Endometrial microvascular endothelial cells (primary cell): ENCODE data around the gene FAM124A. TPM values are rescaled to one million over a fixed set of nuclear protein-coding genes. Genes with fewer than 3 reads are reported as not detected.

Source experiments
- in situ Hi-C: cut with HindIII; loops from 2 replicates; pipeline ENCODE4 v1.10.0; 2017; ENCODE audit warnings: low sequenced_read_pairs, low pct_unique_long_range_greater_than_20kb; ENCODE audit errors: inconsistent ontology term
- total RNA-seq: library from RNA; depleted of rRNA; stranded (reverse); fragments of >200 nt; gene quantifications from one replicate; pipeline ENCODE4 v1.2.3, GENCODE V29; 2015; ENCODE audit errors: inconsistent ontology term

FAM124A gene
- total RNA-seq, 1 donor from 2014 or later = 16.4 TPM

DNA sequence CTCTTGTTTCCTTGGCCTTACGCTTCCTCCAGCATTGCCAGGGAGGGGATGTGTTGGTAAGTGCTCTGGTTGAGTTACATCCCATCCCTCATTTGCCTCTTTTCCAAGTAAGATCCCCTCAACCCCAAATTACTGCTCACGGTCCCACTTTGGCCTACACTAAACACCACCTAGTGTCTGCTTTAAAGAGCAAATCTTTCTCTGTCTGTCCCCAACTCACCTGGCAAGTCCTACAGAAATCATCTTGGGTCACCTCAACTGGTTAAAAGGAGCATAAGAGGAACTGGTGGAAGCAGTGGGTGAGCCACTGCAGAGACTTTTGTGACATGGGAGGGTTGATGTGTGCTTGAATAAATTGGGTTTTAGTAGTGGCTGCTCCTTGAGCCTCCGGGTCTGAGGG is 62.1 kb downstream of the FAM124A start:
- in situ Hi-C loops = loop anchor here (25.0 kb wide), 1 partner anchor 122 kb away; no protein-coding TSS in a partner anchor

DNA sequence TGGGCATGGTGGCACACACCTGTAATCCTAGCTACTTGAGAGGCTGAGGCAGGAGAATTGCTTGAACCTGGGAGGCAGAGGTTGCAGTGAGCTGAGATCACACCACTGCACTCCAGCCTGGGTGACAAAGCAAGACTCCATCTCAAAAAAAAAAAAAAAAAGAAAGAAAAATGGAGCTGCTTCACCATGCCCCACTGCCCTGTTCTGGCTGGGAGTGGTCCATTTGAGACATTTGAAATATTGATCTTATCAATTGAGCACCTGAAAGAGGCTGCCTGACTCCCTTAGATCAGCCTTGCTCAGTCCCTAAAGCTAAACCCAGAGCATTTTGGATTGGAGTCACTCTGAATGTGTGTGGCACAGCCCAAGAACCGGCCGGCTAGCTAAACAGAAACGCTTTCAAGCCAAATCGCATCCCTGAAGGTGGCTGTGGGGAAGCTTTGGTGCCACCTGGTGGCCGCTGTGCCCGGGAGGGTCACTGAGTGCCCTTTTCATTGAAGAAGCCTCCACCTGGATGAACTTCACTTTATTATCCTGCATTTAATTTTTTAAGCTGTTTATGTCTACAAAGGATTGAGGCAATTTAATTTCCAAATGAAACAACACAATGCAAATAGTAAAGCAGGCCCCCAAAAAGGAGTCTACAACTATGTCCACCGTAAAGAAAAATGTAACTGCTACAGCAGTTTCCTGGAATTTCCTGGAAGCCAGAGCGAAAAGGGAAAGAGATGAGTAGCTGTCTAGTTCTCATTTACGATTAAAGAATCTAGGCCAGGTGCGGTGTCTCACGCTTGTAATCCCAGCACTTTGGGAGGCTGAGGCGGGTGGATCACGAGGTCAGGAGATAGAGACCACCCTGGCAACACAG is 64.2 kb downstream of the FAM124A start:
- in situ Hi-C loops = loop anchor here (25.0 kb wide), 1 partner anchor 124 kb away; no protein-coding TSS in a partner anchor

DNA sequence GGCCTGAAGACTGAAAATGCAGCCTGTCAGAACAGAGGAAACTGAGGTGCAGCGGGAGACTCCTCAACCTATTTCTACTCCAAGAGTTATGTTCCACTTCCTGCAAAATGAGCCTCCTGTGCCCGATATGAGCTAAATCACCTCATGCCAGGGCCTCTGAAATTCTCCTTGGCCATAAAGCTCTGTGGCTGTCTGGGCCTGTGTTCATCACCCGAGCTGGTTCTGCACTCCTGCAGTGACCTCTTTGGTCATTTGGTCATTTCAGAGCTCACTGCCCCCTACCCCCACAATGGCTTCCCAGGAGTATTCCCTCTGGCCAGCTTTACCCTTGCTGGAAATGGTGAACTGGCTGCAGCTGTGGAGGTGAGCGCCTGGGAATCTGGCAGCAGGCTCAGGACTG is 65.6 kb downstream of the FAM124A start:
- in situ Hi-C loops = loop anchor here (25.0 kb wide), 1 partner anchor 125 kb away; no protein-coding TSS in a partner anchor

DNA sequence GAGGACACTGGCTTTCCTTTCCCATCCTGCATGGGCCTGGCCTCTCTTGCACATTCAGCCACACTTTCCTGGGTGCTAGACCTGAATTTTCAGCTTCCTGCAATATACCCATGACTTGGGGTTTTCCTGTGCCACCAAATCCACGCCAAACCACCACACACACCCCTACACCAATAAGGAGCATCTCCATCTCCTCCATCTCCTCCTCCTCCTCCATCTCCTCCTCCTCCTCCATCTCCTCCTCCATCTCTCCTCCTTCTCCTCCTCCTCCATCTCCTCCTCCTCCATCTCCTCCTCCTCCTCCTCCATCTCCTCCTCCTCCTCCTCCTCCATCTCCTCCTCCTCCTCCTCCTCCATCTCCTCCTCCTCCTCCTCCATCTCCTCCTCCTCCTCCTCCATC is 66.1 kb downstream of the FAM124A start:
- in situ Hi-C loops = loop anchor here (25.0 kb wide), 1 partner anchor 126 kb away; no protein-coding TSS in a partner anchor

DNA sequence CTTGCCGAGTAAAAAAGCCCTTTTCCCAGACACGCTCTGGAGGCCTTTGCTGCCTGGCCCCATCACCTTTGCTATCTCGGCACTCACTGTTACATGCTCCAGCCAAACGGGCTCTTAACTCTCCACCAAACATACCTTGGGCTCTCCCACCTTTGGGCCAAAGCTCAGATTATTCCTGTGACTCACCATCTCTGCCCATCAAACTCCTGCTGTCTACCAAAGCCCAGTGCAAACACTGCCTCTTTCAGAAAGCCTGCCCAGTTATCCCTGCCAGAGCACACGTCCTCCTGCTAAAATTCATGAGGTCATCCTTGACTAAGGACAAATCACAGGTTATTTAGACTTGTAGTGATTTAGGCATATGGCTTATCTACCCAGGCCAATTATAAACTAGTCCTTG is 69.1 kb downstream of the FAM124A start:
- in situ Hi-C loops = loop anchor here (25.0 kb wide), 1 partner anchor 129 kb away; no protein-coding TSS in a partner anchor

DNA sequence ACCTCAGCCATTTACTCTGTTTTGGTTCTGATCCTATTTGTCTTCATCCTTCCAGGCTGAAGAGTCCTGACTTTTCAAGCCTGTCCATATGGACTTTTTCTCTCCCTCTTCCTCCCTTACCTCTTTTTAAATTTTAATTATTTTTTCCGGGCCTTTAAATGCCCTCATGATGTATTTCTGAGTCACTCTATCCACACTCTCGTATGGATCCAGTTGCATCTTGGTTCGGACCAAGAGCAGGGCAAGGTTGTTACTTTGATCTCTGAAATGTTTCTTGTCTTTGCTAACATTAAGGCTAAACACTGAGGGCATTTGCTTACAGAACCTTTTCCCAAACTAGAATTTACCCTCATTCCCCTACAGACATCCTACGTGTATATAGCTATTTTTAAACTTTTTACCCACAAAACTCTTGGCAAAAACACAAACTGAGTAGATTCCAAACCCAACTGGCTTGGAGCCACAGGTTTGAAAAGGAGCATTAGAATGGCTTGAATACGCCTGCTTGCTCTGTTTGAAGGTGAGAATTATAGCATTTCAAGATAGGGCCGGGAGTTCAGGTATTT is 69.9 kb downstream of the FAM124A start:
- in situ Hi-C loops = loop anchor here (25.0 kb wide), 1 partner anchor 130 kb away; no protein-coding TSS in a partner anchor

DNA sequence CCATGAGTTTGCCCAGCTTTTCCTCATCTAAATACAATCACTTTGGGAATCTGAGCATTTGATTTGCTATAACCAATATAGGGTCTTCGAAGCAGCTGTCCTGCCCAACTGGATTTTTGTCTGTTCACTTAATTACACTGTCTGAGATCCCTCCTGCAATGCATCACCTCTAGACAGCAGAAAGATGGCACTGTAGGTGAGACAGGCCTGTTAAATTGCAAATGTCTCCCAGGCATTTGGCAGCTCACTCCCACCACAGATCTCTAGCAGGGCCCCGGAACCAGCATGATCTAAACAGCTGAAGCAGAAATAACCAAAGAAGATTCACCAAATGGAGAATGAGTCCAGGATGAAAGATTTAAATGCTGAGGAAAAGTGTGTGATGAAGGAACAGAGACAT is 75.4 kb downstream of the FAM124A start:
- in situ Hi-C loops = loop anchor here (25.0 kb wide), 1 partner anchor 135 kb away; no protein-coding TSS in a partner anchor

DNA sequence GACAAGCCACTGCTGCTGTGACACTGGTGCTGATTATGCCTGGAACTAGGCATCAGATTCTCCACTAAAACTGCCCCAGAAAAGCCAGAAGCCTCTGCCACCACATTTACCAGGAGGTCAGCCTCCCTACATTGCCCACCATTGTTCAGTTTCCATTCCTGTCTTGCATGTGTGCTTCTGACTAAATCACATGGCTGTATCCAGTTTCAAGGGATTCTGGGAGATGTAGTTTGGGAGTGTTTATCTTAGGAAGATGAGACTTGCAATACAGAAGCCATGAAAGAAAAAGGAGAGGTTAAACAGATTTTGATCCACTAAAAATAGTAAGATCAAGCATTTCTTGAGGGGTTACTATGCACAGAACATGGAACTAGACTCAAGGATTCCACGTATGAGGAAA is 76.6 kb downstream of the FAM124A start:
- in situ Hi-C loops = loop anchor here (25.0 kb wide), 1 partner anchor 137 kb away; no protein-coding TSS in a partner anchor

DNA sequence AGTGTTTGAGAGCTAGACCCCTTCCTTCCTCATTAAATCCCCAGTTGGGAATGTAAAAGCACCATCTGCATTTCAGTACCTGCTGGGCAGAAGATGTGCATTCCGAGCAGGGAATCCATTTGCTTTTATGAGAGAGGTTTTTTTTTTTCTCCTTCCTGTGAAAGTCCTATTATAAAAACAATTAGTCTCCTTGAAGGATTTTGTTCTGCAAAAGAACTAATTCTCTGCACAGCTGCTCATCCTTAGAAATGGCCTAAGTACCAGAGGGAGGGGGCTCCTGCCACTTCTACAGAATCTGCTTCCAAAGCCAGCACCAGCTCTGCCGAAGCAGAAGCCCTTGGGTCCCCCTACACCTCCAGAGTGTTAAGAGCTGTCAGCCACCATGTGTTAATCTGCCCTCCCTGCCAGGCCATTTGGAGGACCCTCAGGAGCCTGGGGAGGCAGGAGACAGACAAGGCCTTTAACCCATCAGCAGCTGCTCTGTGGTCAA is 80.9 kb downstream of the FAM124A start:
- in situ Hi-C loops = no loop called here

DNA sequence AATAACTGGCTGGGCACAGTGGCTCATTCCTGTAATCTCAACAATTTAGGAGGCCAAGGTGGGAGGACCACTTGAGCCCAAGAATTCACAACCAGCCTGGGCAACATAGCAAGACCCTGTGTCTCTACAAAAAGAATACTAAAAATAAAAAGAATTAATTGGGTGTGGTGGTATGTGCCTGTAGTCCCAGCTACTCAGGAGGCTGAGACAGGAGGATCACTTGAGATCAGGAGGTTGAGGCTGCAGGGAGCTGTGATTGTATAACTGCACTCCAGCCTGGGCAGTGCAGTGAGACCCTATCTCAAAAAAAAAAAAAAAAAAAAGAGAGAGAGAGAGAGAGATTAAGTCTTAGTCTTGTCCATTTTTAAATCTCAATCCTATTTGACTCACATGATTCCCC is 81.7 kb downstream of the FAM124A start:
- in situ Hi-C loops = no loop called here

DNA sequence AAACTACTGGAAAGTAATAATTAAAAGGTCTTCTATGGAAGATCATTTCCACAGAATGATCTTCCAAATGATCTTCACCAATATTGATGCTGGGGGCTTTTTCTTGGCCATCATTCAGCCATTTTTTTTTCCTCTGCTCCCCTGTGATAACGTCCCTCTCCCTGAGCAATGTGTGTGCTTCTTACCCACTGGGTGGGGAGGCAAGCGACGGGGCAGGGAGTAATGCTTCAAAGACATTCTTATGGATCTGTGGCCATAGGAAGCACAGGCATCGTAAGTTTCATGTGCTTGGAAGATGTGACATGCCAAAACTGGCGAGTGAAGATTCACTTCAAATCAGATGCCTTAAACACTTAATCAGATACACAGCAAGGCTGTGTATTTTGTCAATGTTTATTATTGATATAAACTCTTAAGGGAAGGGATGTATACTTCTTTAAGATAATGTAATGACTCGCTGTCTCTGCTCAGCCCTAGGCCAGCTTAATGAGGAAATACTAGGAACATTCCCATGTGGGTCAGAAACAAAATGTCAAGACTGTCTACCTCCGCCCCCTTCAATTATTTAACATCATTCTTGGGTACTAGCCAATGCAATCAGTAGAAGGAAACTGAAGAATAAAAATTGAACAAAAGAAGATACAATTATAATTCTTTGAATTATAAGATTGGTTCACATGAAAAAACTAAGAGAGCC is 83.2 kb downstream of the FAM124A start:
- in situ Hi-C loops = no loop called here

DNA sequence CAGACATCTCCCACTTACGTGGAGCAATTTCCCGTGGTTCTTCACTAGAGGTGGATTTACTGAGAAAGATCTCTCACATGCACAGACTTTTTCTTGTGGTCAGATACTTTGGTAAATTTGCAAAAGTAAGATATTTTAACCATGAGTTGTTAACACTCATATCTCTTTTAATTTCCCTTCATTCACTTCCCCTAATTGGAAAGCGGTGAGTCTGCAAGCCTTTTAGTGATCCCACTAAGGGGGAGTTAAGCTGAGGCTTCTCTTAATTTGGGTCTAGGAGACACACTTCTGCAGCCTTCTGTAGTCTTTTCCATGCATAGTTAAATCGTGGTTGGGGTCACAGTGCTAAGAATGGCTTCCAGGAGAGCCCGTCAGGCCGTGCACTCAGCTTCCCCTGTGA is 86.6 kb downstream of the FAM124A start:
- in situ Hi-C loops = no loop called here

DNA sequence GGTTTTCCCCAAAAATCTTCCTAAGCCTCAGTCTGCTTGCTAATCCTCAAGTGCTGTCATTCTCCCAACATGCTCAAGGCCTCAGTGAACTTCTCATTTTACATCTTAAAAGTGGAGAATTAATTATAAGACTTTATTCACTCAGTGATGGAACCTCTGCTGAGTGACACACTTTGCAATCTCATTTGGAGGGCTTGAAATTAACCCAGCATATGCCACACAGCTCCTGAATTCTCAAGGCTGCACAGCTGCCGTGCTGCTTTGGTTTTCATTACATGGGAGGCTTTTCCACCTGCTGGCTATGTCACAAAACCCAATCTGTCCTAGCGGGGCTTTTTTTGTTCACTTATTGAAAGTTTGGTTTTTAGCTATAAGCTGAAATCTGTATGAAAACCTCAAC is 89.0 kb downstream of the FAM124A start:
- in situ Hi-C loops = no loop called here

DNA sequence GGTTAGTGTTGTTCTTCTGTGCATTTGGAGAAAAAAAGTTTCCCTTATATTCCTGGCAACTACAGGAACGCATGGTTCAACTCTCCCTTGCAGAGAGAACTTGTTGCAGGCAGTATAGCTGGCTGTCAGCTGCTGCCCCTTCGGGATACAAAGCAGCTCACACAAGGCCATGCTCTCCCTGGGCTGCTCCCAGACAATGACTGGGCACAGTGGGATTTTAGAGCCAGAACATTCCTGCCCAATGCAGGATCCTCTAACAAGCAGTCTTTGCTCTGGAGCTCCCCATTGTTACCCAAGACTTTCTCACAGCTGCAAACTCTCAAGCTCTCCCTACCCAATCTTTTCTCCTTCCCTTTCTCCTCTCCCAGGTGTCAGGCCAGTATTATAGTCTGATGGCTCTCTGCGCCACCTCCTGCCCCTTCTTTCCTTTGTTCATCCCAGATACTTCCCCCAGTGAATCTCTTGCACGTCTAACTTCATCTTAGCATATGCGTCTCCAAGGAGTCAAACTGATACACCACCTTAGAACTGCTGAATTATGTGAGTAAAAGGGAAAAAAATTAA is 89.8 kb downstream of the FAM124A start:
- in situ Hi-C loops = no loop called here

DNA sequence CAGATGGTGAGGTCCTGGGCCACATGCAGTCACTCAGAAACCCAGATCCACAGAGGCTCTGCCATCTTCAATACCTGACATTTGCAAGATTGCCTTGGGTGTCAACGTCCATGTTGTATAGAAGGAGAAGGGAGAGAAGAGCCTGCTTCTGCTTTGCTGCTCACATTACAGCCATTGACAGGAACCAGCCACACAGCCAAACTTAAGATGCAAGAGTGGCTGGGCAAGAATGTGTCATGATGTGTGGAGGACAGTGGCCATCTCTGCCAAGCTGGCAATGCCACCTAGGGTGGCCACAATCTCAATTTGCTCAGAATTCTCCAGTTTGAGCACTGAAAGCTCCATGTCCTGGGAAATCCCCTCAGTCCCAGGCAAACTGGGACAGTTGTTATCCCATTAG is 91.4 kb downstream of the FAM124A start:
- in situ Hi-C loops = no loop called here

DNA sequence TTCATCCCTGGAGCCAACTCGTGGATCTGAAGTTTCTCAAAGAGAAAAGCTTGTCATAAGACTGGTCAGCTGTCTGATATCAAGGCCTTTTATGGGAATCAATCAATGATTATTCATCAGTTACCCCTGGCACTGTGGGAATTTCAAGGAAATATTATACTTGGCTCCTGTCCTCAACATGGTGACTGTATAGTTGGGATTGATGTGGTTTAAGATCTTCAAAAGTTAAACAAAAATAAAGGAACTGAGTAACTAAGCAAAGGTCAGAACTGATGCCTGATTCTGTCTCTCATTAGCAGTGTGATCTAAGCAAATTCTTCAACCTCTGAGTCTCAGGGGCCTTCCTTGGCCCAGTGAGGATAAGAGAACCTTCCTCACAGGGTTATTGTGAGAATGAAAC is 95.1 kb downstream of the FAM124A start:
- in situ Hi-C loops = no loop called here

DNA sequence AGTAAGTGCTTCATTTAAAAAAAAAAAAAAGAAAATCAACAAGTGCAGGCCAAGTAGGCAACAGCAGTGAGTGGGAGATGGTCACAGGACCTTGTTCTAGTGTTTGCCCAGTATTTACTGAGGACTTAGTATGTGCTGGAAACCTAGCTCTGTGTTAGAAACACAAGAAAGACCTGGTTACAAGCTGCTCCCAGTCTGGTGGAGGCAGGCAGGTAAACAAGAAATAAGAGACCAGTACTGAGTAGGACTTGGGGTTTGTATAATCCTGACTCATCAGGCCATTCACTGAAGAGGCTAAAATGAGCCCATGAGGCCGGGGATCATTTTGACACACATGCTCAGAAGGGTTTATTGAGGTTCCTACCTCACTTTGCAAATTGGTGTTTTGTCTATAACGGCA is 95.8 kb downstream of the FAM124A start:
- in situ Hi-C loops = no loop called here

DNA sequence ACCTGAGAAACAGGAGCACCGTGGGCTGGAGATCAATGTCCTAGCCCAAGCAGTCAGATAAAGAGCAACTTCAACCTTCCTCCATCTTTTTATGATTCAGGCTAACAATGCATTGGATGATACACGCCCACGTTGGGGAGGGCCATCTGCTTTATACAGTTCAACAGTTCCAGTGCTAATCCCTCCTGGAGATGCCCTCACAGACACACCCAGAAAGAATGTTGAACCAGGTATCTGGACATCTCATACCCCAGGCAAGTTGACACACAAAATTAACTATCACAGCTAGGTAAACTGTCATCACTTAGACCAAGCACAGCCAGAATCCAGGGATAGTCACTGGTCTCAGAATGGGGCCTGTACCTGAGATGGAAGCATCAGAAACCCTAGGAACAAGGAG is 96.7 kb downstream of the FAM124A start:
- in situ Hi-C loops = no loop called here

DNA sequence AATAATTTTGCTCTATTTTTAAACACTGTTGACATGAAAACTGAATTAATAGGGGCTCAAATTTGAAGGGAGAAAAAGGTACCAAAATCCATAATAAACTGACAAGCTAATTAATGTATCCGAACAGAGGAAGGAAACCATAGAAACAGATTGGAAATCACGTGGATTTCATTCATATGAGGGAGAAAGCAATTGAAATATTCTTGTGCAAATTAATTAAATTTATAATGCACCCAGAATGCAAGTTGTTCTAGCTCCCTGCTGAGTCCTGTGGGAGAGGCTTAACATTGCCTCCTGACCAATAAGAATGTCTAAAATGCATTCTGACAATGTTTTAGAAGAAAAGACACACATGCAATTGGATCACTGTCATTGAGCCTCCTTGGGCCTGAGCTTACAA is 99.6 kb downstream of the FAM124A start:
- in situ Hi-C loops = no loop called here
